Neural crest cell (in vitro differentiated cells): ENCODE results near the gene CNTN5. TPM values are rescaled to one million over a fixed set of nuclear protein-coding genes. Genes with fewer than 3 reads are reported as not detected.
"Not testable (repeated sequence)": the region's sequence is repeated elsewhere in the genome, so short reads cannot be mapped to it uniquely, and the experiment has no call there.

Experiments used
- DNase-seq: peaks from one replicate; pipeline ENCODE4 v3.0.0; 2021; ENCODE audit warnings: low read depth, mixed read lengths, low spot score
- H3K27ac Mint-ChIP-seq: one replicate; pipeline ENCODE4 v1.8.0; 2021; ENCODE audit warnings: mild to moderate bottlenecking, mixed read lengths; ENCODE audit not compliant: unreplicated experiment
- H3K27me3 Mint-ChIP-seq: 2 replicates; pipeline ENCODE4 v1.8.0; 2021; ENCODE audit warnings: low read depth, mild to moderate bottlenecking, mixed read lengths
- H3K36me3 Mint-ChIP-seq: 2 replicates; pipeline ENCODE4 v1.8.0; 2021; ENCODE audit warnings: low read depth, mild to moderate bottlenecking, mixed read lengths
- H3K4me1 Mint-ChIP-seq: 2 replicates; pipeline ENCODE4 v1.8.0; 2021; ENCODE audit warnings: mixed read lengths
- H3K4me3 Mint-ChIP-seq: one replicate; pipeline ENCODE4 v1.8.0; 2021; ENCODE audit warnings: mild to moderate bottlenecking, mixed read lengths
- H3K9me3 Mint-ChIP-seq: 2 replicates; pipeline ENCODE4 v1.8.0; 2021; ENCODE audit warnings: mixed read lengths
- CTCF ChIP-seq: fragments of 200-600 bp; sonication (generic); conservative IDR thresholded peaks from 2 replicates; pipeline ENCODE4 v1.5.0; 2021; ENCODE audit warnings: antibody characterized with exemption, mild to moderate bottlenecking
- total RNA-seq: library from RNA; stranded (reverse); gene quantifications from 2 replicates; pipeline ENCODE4 v1.2.1, GENCODE V29; 2021

The CNTN5 gene
- total RNA-seq, 1 donor from 2014 or later, result not detected

GRCh38 chr11:99818991-99819390, 798.2 kb downstream of the CNTN5 start:
- H3K27me3 Mint-ChIP-seq, result peaks cover 4% of the 10 kb centered on the region
- no peak overlapping the region for H3K27ac Mint-ChIP-seq
- H3K4me1 Mint-ChIP-seq, result no peaks in the 10 kb centered on the region
- no peak overlapping the region for H3K4me3 Mint-ChIP-seq
- no peaks in the 10 kb centered on the region for H3K36me3 Mint-ChIP-seq
- H3K9me3 Mint-ChIP-seq, result peaks cover 2% of the 10 kb centered on the region
- DNase-seq, result no peak
- no peak for TF ChIP-seq CTCF

- no peak for DNase-seq
- Mint-ChIP-seq H3K27ac (no peak overlapping the region), H3K36me3 (no peaks in the 10 kb centered on the region), H3K4me1 (no peaks in the 10 kb centered on the region), H3K4me3 (no peak overlapping the region), H3K27me3 (no peaks in the 10 kb centered on the region), H3K9me3 (peaks cover 2% of the 10 kb centered on the region)
- TF ChIP-seq CTCF, result no peak
Measured at GRCh38 chr11:99822846-99823565, 802.3 kb downstream of the CNTN5 start.

GRCh38 chr11:99836739-99837138, 816.0 kb downstream of the CNTN5 start:
- not testable (repeated sequence) for H3K27ac Mint-ChIP-seq, H3K27me3 Mint-ChIP-seq, DNase-seq, H3K9me3 Mint-ChIP-seq, H3K4me3 Mint-ChIP-seq, H3K36me3 Mint-ChIP-seq, H3K4me1 Mint-ChIP-seq

GRCh38 chr11:99841885-99842284, 821.1 kb downstream of the CNTN5 start:
- Mint-ChIP-seq H3K9me3 (no peaks in the 10 kb centered on the region), H3K36me3 (no peaks in the 10 kb centered on the region), H3K4me1 (no peaks in the 10 kb centered on the region), H3K27me3 (no peaks in the 10 kb centered on the region), H3K27ac (no peak overlapping the region), H3K4me3 (no peak overlapping the region)
- no peak for TF ChIP-seq CTCF
- no peak for DNase-seq

GRCh38 chr11:99865951-99866350, 845.2 kb downstream of the CNTN5 start:
- H3K36me3 Mint-ChIP-seq, result no peaks in the 10 kb centered on the region
- H3K4me1 Mint-ChIP-seq, result no peaks in the 10 kb centered on the region
- no peak overlapping the region for H3K4me3 Mint-ChIP-seq
- no peaks in the 10 kb centered on the region for H3K27me3 Mint-ChIP-seq
- no peak for DNase-seq
- TF ChIP-seq CTCF, result no peak
- no peaks in the 10 kb centered on the region for H3K9me3 Mint-ChIP-seq
- H3K27ac Mint-ChIP-seq, result no peak overlapping the region

- H3K27me3 Mint-ChIP-seq, result no peaks in the 10 kb centered on the region
Measured at GRCh38 chr11:99881610-99882009, 860.9 kb downstream of the CNTN5 start.

More at GRCh38 chr11:99881610-99882009, 860.9 kb downstream of the CNTN5 start:
- Mint-ChIP-seq H3K4me1 (no peaks in the 10 kb centered on the region), H3K9me3 (no peaks in the 10 kb centered on the region), H3K4me3 (no peak overlapping the region), H3K36me3 (no peaks in the 10 kb centered on the region), H3K27ac (no peak overlapping the region)
- TF ChIP-seq CTCF, result no peak
- DNase-seq, result no peak
